H1 (cell line): Measurements from ENCODE around the gene MYRF. TPM values are rescaled to one million over a fixed set of nuclear protein-coding genes. Genes with fewer than 3 reads are reported as not detected.

Source experiments
- CEBPB ChIP-seq: IDR thresholded peaks from 2 replicates; pipeline ENCODE4 v1.6.1; 2012; ENCODE audit warnings: low read depth, low read length
- CTBP2 ChIP-seq: IDR thresholded peaks from 2 replicates; pipeline ENCODE4 v1.7.0; 2011; ENCODE audit warnings: borderline replicate concordance, mild to moderate bottlenecking, moderate library complexity, mixed read lengths, low read length; ENCODE audit not compliant: insufficient read depth, insufficient read length
- EP300 ChIP-seq, 2 experiments: IDR thresholded peaks; 1 replicate in 1 of 2; 2 replicates in 1 of 2; pipeline ENCODE4 v1.6.1; 2011 to 2012; ENCODE audit warnings: low read depth in 2 of 2, low read length in 2 of 2, mild to moderate bottlenecking in 2 of 2, borderline replicate concordance in 1 of 2, inconsistent platforms in 1 of 2, moderate library complexity in 1 of 2
- EZH2 ChIP-seq: fragments of 200-600 bp; sonication (generic); IDR thresholded peaks from 2 replicates; pipeline ENCODE4 v1.7.1; 2012; ENCODE audit warnings: low read depth, mild to moderate bottlenecking, moderate library complexity, low read length, inconsistent platforms; ENCODE audit not compliant: severe bottlenecking
- HDAC2 ChIP-seq, 2 experiments: fragments of 300-600 bp in 1 of 2; sonication (generic) in 1 of 2; IDR thresholded peaks; 2 replicates each; pipeline ENCODE4 v1.6.1; 2011 to 2012; ENCODE audit warnings: low read depth in 2 of 2, low read length in 2 of 2, mild to moderate bottlenecking in 2 of 2, moderate library complexity in 2 of 2, borderline replicate concordance in 1 of 2, inconsistent platforms in 1 of 2
- KDM4A ChIP-seq: IDR thresholded peaks from one replicate; pipeline ENCODE4 v1.7.1; 2012; ENCODE audit warnings: low read depth, mild to moderate bottlenecking, moderate library complexity, low read length, inconsistent platforms; ENCODE audit not compliant: severe bottlenecking
- POU5F1 ChIP-seq: IDR thresholded peaks from 2 replicates; pipeline ENCODE4 v1.6.1; 2011; ENCODE audit warnings: low read depth, mild to moderate bottlenecking, low read length, moderate library complexity
- RAD21 ChIP-seq, 2 experiments: IDR thresholded peaks in 1 of 2; conservative IDR thresholded peaks in 1 of 2; 2 replicates each; pipeline ENCODE4 v1.6.1; 2011; ENCODE audit warnings: low read depth in 2 of 2, low read length in 2 of 2, improper control_type of control experiment in 1 of 2, inconsistent platforms in 1 of 2, mild to moderate bottlenecking in 1 of 2, moderate library complexity in 1 of 2
- SP1 ChIP-seq: IDR thresholded peaks from 2 replicates; pipeline ENCODE4 v1.6.1; 2011; ENCODE audit warnings: low read depth, low read length
- polyA plus RNA-seq, 7 experiments: library from polyadenylated mRNA; depleted of rRNA in 3 of 7; stranded (reverse) in 5 of 7; unstranded in 2 of 7; fragments of >200 nt in 5 of 7; fragments of 200-250 nt in 2 of 7; gene quantifications; 1 replicate in 5 of 7; 2 replicates in 1 of 7; 4 replicates in 1 of 7; pipeline versions ENCODE4 v1.2.1 to v1.2.3, GENCODE V29; 2011 to 2013; ENCODE audit warnings: missing spikeins in 2 of 7, mixed read lengths in 2 of 7
- total RNA-seq: library from RNA; stranded (reverse); fragmentation: NEBNext Ultra II Directional; extraction: Animal tissue kit (Norgen Biotek cat#: 25700); gene quantifications from 2 replicates; pipeline ENCODE4 v1.2.1, GENCODE V29; 2021
- TF ChIP-seq, protein P1 (sequence below): fragments of 300-600 bp; sonication (generic); IDR thresholded peaks from 2 replicates; pipeline ENCODE4 v1.7.1; 2012; ENCODE audit warnings: low read length, moderate library complexity, mild to moderate bottlenecking, inconsistent platforms; ENCODE audit not compliant: insufficient replicate concordance

The MYRF gene
- total and polyA plus RNA-seq, 2 of the 8 experiments (the other 6 are each of a cell fraction or from before 2014, with no cell fraction given) = 6.0 to 6.1 TPM

DNA sequence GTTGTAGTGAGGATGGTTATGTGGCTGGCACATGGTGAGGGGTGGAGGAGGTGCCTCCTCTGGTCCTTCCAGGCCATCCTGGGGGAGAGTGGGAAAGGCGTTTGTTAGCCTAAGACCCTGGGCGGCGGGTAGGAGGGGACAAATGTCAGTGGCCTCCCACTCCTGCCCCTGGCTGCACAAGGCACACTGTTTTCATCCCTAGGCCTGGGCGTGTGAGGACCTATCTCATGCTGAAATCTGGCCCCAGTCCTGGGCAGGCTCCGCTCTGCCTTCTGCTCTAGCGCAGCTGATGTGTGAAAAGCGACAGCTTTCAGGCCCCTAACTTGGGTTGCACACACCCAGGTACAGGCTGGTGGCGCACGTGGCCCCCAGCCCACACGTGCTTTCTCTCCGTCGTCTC is 40.1 kb upstream of the MYRF start (continued):
- TF ChIP-seq, protein P1, sequence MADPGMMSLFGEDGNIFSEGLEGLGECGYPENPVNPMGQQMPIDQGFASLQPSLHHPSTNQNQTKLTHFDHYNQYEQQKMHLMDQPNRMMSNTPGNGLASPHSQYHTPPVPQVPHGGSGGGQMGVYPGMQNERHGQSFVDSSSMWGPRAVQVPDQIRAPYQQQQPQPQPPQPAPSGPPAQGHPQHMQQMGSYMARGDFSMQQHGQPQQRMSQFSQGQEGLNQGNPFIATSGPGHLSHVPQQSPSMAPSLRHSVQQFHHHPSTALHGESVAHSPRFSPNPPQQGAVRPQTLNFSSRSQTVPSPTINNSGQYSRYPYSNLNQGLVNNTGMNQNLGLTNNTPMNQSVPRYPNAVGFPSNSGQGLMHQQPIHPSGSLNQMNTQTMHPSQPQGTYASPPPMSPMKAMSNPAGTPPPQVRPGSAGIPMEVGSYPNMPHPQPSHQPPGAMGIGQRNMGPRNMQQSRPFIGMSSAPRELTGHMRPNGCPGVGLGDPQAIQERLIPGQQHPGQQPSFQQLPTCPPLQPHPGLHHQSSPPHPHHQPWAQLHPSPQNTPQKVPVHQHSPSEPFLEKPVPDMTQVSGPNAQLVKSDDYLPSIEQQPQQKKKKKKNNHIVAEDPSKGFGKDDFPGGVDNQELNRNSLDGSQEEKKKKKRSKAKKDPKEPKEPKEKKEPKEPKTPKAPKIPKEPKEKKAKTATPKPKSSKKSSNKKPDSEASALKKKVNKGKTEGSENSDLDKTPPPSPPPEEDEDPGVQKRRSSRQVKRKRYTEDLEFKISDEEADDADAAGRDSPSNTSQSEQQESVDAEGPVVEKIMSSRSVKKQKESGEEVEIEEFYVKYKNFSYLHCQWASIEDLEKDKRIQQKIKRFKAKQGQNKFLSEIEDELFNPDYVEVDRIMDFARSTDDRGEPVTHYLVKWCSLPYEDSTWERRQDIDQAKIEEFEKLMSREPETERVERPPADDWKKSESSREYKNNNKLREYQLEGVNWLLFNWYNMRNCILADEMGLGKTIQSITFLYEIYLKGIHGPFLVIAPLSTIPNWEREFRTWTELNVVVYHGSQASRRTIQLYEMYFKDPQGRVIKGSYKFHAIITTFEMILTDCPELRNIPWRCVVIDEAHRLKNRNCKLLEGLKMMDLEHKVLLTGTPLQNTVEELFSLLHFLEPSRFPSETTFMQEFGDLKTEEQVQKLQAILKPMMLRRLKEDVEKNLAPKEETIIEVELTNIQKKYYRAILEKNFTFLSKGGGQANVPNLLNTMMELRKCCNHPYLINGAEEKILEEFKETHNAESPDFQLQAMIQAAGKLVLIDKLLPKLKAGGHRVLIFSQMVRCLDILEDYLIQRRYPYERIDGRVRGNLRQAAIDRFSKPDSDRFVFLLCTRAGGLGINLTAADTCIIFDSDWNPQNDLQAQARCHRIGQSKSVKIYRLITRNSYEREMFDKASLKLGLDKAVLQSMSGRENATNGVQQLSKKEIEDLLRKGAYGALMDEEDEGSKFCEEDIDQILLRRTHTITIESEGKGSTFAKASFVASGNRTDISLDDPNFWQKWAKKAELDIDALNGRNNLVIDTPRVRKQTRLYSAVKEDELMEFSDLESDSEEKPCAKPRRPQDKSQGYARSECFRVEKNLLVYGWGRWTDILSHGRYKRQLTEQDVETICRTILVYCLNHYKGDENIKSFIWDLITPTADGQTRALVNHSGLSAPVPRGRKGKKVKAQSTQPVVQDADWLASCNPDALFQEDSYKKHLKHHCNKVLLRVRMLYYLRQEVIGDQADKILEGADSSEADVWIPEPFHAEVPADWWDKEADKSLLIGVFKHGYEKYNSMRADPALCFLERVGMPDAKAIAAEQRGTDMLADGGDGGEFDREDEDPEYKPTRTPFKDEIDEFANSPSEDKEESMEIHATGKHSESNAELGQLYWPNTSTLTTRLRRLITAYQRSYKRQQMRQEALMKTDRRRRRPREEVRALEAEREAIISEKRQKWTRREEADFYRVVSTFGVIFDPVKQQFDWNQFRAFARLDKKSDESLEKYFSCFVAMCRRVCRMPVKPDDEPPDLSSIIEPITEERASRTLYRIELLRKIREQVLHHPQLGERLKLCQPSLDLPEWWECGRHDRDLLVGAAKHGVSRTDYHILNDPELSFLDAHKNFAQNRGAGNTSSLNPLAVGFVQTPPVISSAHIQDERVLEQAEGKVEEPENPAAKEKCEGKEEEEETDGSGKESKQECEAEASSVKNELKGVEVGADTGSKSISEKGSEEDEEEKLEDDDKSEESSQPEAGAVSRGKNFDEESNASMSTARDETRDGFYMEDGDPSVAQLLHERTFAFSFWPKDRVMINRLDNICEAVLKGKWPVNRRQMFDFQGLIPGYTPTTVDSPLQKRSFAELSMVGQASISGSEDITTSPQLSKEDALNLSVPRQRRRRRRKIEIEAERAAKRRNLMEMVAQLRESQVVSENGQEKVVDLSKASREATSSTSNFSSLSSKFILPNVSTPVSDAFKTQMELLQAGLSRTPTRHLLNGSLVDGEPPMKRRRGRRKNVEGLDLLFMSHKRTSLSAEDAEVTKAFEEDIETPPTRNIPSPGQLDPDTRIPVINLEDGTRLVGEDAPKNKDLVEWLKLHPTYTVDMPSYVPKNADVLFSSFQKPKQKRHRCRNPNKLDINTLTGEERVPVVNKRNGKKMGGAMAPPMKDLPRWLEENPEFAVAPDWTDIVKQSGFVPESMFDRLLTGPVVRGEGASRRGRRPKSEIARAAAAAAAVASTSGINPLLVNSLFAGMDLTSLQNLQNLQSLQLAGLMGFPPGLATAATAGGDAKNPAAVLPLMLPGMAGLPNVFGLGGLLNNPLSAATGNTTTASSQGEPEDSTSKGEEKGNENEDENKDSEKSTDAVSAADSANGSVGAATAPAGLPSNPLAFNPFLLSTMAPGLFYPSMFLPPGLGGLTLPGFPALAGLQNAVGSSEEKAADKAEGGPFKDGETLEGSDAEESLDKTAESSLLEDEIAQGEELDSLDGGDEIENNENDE = no peak
- TF ChIP-seq CEBPB (no peak), POU5F1 (no peak), KDM4A (no peak), EP300 (IDR thresholded peaks at IDR 0.05; ENCODE audit: borderline replicate concordance in 1 of 2, low read depth in 2 of 2, low read length in 2 of 2) (no peak), EZH2 (no peak), CTBP2 (no peak), HDAC2 (IDR thresholded peaks at IDR 0.05; ENCODE audit: borderline replicate concordance in 1 of 2, low read depth in 2 of 2, low read length in 2 of 2) (no peak), RAD21 (IDR thresholded peaks at IDR 0.05 in 1 of 2, conservative IDR thresholded peaks at IDR 0.05 in 1 of 2; ENCODE audit: low read depth in 2 of 2, low read length in 2 of 2) (no peak), SP1 (no peak)
